IMR-90 (cell line): ENCODE measurements around the gene LTF.

Experiments used
- CEBPB ChIP-seq: IDR thresholded peaks from 2 replicates; pipeline ENCODE4 v1.6.1; 2012; ENCODE audit warnings: low read depth, low read length, improper control_type of control experiment
- FOS ChIP-seq: fragments of 150-350 bp; IDR thresholded peaks from 2 replicates; pipeline ENCODE4 v1.6.1; 2016; ENCODE audit warnings: low read depth, low read length
- MXI1 ChIP-seq: IDR thresholded peaks from 2 replicates; pipeline ENCODE4 v1.6.1; 2012; ENCODE audit warnings: low read depth, mild to moderate bottlenecking, low read length, moderate library complexity, borderline replicate concordance
- POLR2A ChIP-seq: IDR thresholded peaks from 2 replicates; pipeline ENCODE4 v1.6.1; 2012; ENCODE audit warnings: mild to moderate bottlenecking, low read depth, low read length
- RAD21 ChIP-seq: IDR thresholded peaks from 2 replicates; pipeline ENCODE4 v1.6.1; 2012; ENCODE audit warnings: low read length, improper control_type of control experiment
- RFX5 ChIP-seq: IDR thresholded peaks from 2 replicates; pipeline ENCODE4 v1.8.0; 2012; ENCODE audit warnings: low read depth, mild to moderate bottlenecking, low read length, moderate library complexity
- SMC3 ChIP-seq: fragments of 150-350 bp; IDR thresholded peaks from 2 replicates; pipeline ENCODE4 v1.6.1; 2016; ENCODE audit warnings: low read depth, mild to moderate bottlenecking, antibody characterized with exemption, low read length, moderate library complexity
- TF ChIP-seq, protein P1 (sequence below): conservative IDR thresholded peaks from 2 replicates; pipeline ENCODE4 v1.5.1; 2012; ENCODE audit warnings: mild to moderate bottlenecking, low read depth, low read length, improper control_type of control experiment

DNA sequence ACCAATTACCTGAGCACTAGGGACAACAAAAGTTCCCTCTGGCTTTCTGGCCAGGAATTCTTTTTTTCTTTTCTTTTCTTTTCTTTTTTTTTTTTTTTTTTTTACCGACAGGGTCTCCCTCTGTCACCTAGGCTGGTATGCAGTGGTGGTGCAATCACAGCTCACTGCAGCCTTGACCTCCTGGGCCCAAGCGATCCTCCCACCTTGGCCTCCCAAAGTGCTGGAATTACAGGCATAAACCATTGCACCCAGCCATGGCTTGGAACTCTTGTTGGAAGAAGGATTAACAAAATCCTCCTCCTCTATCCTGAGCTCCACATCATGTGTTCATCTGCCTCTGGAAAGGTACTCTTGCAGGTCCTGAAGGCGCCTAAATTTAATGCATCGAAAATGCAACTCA is 2.9 kb upstream of the LTF start:
- TF ChIP-seq, protein P1, sequence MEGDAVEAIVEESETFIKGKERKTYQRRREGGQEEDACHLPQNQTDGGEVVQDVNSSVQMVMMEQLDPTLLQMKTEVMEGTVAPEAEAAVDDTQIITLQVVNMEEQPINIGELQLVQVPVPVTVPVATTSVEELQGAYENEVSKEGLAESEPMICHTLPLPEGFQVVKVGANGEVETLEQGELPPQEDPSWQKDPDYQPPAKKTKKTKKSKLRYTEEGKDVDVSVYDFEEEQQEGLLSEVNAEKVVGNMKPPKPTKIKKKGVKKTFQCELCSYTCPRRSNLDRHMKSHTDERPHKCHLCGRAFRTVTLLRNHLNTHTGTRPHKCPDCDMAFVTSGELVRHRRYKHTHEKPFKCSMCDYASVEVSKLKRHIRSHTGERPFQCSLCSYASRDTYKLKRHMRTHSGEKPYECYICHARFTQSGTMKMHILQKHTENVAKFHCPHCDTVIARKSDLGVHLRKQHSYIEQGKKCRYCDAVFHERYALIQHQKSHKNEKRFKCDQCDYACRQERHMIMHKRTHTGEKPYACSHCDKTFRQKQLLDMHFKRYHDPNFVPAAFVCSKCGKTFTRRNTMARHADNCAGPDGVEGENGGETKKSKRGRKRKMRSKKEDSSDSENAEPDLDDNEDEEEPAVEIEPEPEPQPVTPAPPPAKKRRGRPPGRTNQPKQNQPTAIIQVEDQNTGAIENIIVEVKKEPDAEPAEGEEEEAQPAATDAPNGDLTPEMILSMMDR: no peak
- TF ChIP-seq SMC3 (no peak), POLR2A (no peak), RAD21 (no peak), MXI1 (no peak), FOS (no peak), CEBPB (no peak), RFX5 (no peak)
